CD14-positive monocyte (primary cell): Measurements from ENCODE around the gene ANKLE2. TPM values are rescaled to one million over a fixed set of nuclear protein-coding genes. Genes with fewer than 3 reads are reported as not detected.

ENCODE experiments used
- DNase-seq, 3 donors: peaks; one replicate each; pipeline ENCODE4 v3.0.0-alpha.2; 2011 to 2022
- H2AFZ ChIP-seq: 2 replicates; pipeline ENCODE4 v1.6.0; 2012; ENCODE audit warnings: mild to moderate bottlenecking, low read depth, low read length, inconsistent platforms; ENCODE audit not compliant: insufficient read depth, poor library complexity, severe bottlenecking
- H3K27ac ChIP-seq, 2 donors: 1 replicate in 1 of 2; 2 replicates in 1 of 2; pipeline ENCODE4 v1.5.1; 2012 to 2013; ENCODE audit warnings: low read length in 2 of 2, control low read depth in 1 of 2, inconsistent platforms in 1 of 2, low read depth in 1 of 2, mild to moderate bottlenecking in 1 of 2
- H3K27me3 ChIP-seq, 2 donors: one replicate each; pipeline versions ENCODE4 v1.6.0 to v1.6.1; 2011 to 2013; ENCODE audit warnings: low read length in 2 of 2; ENCODE audit not compliant: control insufficient read depth in 2 of 2, insufficient read depth in 2 of 2
- H3K36me3 ChIP-seq, 2 donors: replicated peaks in 1 of 2; 1 replicate in 1 of 2; 2 replicates in 1 of 2; pipeline versions ENCODE4 v1.5.1 to v1.6.1; 2012 to 2013; ENCODE audit warnings: low read length in 2 of 2, control low read depth in 1 of 2, inconsistent platforms in 1 of 2, mild to moderate bottlenecking in 1 of 2; ENCODE audit not compliant: insufficient read depth in 2 of 2, control insufficient read depth in 1 of 2
- H3K4me1 ChIP-seq, 2 donors: 1 replicate in 1 of 2; 2 replicates in 1 of 2; pipeline versions ENCODE4 v1.5.1 to v1.6.1; 2012 to 2013; ENCODE audit warnings: low read length in 2 of 2, control low read depth in 1 of 2, inconsistent platforms in 1 of 2, mild to moderate bottlenecking in 1 of 2, moderate library complexity in 1 of 2; ENCODE audit not compliant: insufficient read depth in 2 of 2, control insufficient read depth in 1 of 2
- H3K4me2 ChIP-seq: replicated peaks from 2 replicates; pipeline ENCODE3; 2012; ENCODE audit warnings: low read length, moderate library complexity, mild to moderate bottlenecking; ENCODE audit not compliant: poor library complexity, severe bottlenecking; ENCODE audit errors: extremely low read depth
- H3K4me3 ChIP-seq, 3 experiments: fragments of 200-600 bp in 1 of 3; sonication (generic) in 1 of 3; replicated peaks in 1 of 3; 1 replicate in 2 of 3; 2 replicates in 1 of 3; pipeline ENCODE4 v1.5.1; 2011 to 2013; ENCODE audit warnings: low read length in 3 of 3, mild to moderate bottlenecking in 3 of 3, control low read depth in 2 of 3, low read depth in 2 of 3, inconsistent platforms in 1 of 3, moderate library complexity in 1 of 3
- H3K79me2 ChIP-seq: 2 replicates; pipeline ENCODE4 v1.6.0; 2012; ENCODE audit warnings: mild to moderate bottlenecking, control low read depth, inconsistent platforms, low read length, moderate library complexity; ENCODE audit not compliant: insufficient read depth
- H3K9ac ChIP-seq: 2 replicates; pipeline ENCODE4 v1.6.0; 2017; ENCODE audit warnings: low read length, mild to moderate bottlenecking; ENCODE audit not compliant: insufficient read depth, poor library complexity, severe bottlenecking
- H3K9me3 ChIP-seq, 2 donors: replicated peaks in 1 of 2; 1 replicate in 1 of 2; 2 replicates in 1 of 2; pipeline versions ENCODE4 v1.5.1 to v1.6.1; 2012 to 2013; ENCODE audit warnings: low read length in 2 of 2, control low read depth in 1 of 2; ENCODE audit not compliant: control insufficient read depth in 1 of 2, insufficient read depth in 1 of 2
- H4K20me1 ChIP-seq: 2 replicates; pipeline ENCODE4 v1.6.0; 2012; ENCODE audit warnings: mild to moderate bottlenecking, low read length, control low read depth, moderate library complexity; ENCODE audit not compliant: insufficient read depth
- H3K27ac Mint-ChIP-seq, 7 donors: one replicate each; pipeline ENCODE4 v1.8.0; 2020; ENCODE audit warnings: mild to moderate bottlenecking in 7 of 7, mixed read lengths in 7 of 7, moderate library complexity in 6 of 7, inconsistent platforms in 2 of 7
- H3K27me3 Mint-ChIP-seq, 3 donors: one replicate each; pipeline ENCODE4 v1.8.0; 2021 to 2022; ENCODE audit warnings: low read depth in 3 of 3, mild to moderate bottlenecking in 3 of 3, mixed read lengths in 3 of 3, moderate library complexity in 3 of 3, inconsistent platforms in 1 of 3
- H3K36me3 Mint-ChIP-seq, 2 donors: one replicate each; pipeline ENCODE4 v1.8.0; 2020; ENCODE audit warnings: mixed read lengths in 2 of 2, inconsistent platforms in 1 of 2, mild to moderate bottlenecking in 1 of 2
- H3K4me1 Mint-ChIP-seq: one replicate; pipeline ENCODE4 v1.8.0; 2020; ENCODE audit warnings: mild to moderate bottlenecking, mixed read lengths
- H3K4me3 Mint-ChIP-seq, 2 donors: one replicate each; pipeline ENCODE4 v1.8.0; 2020; ENCODE audit warnings: mild to moderate bottlenecking in 2 of 2, mixed read lengths in 2 of 2, moderate library complexity in 1 of 2
- H3K9me3 Mint-ChIP-seq, 7 donors: one replicate each; pipeline ENCODE4 v1.8.0; 2020 to 2022; ENCODE audit warnings: mixed read lengths in 7 of 7, mild to moderate bottlenecking in 6 of 7, moderate library complexity in 6 of 7, inconsistent platforms in 2 of 7
- WGBS: methylation state at CpG from one replicate; pipeline ENCODE4 v1.1.5; 2013; ENCODE audit warnings: missing lambda C conversion rate; ENCODE audit not compliant: insufficient coverage; 5-methylcytosine and 5-hydroxymethylcytosine counted together
- intact Hi-C, 2 donors: fragments of 100-400 bp; cut with micrococcal nuclease; formaldehyde crosslinking; loops; one replicate each; pipeline versions ENCODE4 v1.15.0 to v1.15.1; 2023
- polyA plus RNA-seq, 3 donors: library from polyadenylated mRNA; depleted of rRNA in 1 of 3; unstranded in 2 of 3; stranded (reverse) in 1 of 3; fragments of 300-500 nt in 2 of 3; fragments of >200 nt in 1 of 3; fragmentation: Illumina TruSeq in 2 of 3; gene quantifications; 1 replicate in 2 of 3; 2 replicates in 1 of 3; pipeline ENCODE4 v1.2.3, GENCODE V29; 2012 to 2021
- TF ChIP-seq, protein P1 (sequence below): fragments of 200-600 bp; IDR thresholded peaks from one replicate; pipeline ENCODE4 v1.8.0; 2022; ENCODE audit warnings: antibody characterized with exemption, mild to moderate bottlenecking

Gene ANKLE2
- polyA plus RNA-seq, 3 donors: 10.1 to 88.4 (median 15.0) TPM

DNA sequence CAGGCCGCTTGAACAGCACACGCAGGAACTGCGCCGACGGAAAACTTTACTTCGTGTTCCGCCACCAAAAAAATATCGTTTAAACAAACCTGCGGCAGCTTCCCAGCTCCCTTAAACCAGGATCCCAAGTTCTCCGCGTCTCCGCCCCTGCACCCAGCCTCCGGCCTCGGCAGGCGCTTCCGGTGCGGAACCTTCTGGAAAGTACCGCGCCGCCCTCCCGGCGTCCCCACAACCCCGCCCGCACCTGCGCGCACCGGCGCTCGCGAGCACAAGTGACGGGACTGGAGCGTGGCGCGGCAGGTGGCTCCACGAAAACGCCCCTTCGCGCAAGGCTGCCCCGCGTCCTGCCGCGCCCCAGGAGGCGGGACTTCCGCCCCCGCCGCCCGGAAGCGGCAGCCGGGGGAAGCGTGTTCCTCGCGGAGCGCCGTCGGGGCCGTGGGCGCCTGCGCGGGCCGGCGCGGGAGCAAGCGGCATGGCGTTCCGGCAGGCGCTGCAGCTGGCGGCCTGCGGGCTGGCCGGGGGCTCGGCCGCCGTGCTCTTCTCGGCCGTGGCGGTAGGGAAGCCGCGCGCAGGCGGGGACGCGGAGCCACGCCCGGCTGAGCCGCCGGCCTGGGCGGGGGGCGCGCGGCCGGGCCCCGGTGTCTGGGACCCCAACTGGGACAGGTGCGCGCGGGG is 51.1 kb downstream of the ANKLE2 start, which contains the start of gene PGAM5:
PGAM5 (plus strand) TSS at position 438 of the 675 bp plus-strand sequence; CDS start at position 473, 35 bp downstream.
- peak within 1 kb of the TSS; percentile 42 to 74 for H3K27ac ChIP-seq
- Mint-ChIP-seq H3K27me3 (peaks cover 0 to 2% (median 2%) of the 10 kb centered on the region in 3 donors), H3K4me1 (peaks cover 15% of the 10 kb centered on the region), H3K4me3 (peak within 1 kb of the TSS; percentile 89 to 97), H3K36me3 (peaks cover 8 to 22% of the 10 kb centered on the region in 2 donors), H3K27ac (peak within 1 kb of the TSS; percentile 72 to 88 (median 83)), H3K9me3 (peaks cover 0 to 2% (median 0%) of the 10 kb centered on the region in 7 donors)
- no peaks in the 10 kb centered on the region for H3K9me3 ChIP-seq
- H3K36me3 ChIP-seq: peaks cover 5 to 11% of the 10 kb centered on the region in 2 donors
- TF ChIP-seq, protein P1, sequence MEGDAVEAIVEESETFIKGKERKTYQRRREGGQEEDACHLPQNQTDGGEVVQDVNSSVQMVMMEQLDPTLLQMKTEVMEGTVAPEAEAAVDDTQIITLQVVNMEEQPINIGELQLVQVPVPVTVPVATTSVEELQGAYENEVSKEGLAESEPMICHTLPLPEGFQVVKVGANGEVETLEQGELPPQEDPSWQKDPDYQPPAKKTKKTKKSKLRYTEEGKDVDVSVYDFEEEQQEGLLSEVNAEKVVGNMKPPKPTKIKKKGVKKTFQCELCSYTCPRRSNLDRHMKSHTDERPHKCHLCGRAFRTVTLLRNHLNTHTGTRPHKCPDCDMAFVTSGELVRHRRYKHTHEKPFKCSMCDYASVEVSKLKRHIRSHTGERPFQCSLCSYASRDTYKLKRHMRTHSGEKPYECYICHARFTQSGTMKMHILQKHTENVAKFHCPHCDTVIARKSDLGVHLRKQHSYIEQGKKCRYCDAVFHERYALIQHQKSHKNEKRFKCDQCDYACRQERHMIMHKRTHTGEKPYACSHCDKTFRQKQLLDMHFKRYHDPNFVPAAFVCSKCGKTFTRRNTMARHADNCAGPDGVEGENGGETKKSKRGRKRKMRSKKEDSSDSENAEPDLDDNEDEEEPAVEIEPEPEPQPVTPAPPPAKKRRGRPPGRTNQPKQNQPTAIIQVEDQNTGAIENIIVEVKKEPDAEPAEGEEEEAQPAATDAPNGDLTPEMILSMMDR: no peak
- H3K9ac ChIP-seq: peak within 1 kb of the TSS; percentile 78
- H4K20me1 ChIP-seq: peaks cover 8% of the 10 kb centered on the region
- DNase-seq: peak; percentile 62 to 73 (median 72)
- peaks cover 43% of the 10 kb centered on the region for H3K79me2 ChIP-seq
- H2AFZ ChIP-seq: peak within 1 kb of the TSS; percentile 99
- H3K27me3 ChIP-seq: no peaks in the 10 kb centered on the region
- H3K4me1 ChIP-seq: peaks cover 16 to 20% of the 10 kb centered on the region in 2 donors
- H3K4me3 ChIP-seq: peak within 1 kb of the TSS; percentile 56 to 97 (median 92)
- peak within 1 kb of the TSS; percentile 94 for H3K4me2 ChIP-seq
- intact Hi-C loops: loop anchor here in 1 of 2 donors (5.0 to 10.0 kb wide), 2 partner anchors 52 to 114 kb away; partner anchors contain the start of genes ANKLE2 and GOLGA3
- WGBS: under 1% methylated on average over 94 of the region's 94 CpGs

- Histone ChIP-seq H2AFZ (peak overlapping the region; percentile 99), H3K27ac (peak overlapping the region; percentile 42 to 74)
Measured at GRCh38 chr12:132710043-132710404, 51.6 kb downstream of the ANKLE2 start.

More at GRCh38 chr12:132710043-132710404, 51.6 kb downstream of the ANKLE2 start:
- Mint-ChIP-seq H3K36me3 (peaks cover 6 to 17% of the 10 kb centered on the region in 2 donors), H3K9me3 (peaks cover 0 to 2% (median 0%) of the 10 kb centered on the region in 7 donors), H3K4me3 (peak overlapping the region; percentile 89 to 97), H3K27me3 (peaks cover 0 to 2% (median 2%) of the 10 kb centered on the region in 3 donors), H3K27ac (peak overlapping the region; percentile 57 to 87 (median 83)), H3K4me1 (peaks cover 15% of the 10 kb centered on the region)
- Histone ChIP-seq H3K79me2 (peaks cover 43% of the 10 kb centered on the region), H4K20me1 (peaks cover 8% of the 10 kb centered on the region), H3K4me1 (peaks cover 16 to 20% of the 10 kb centered on the region in 2 donors), H3K4me2 (peak overlapping the region; percentile 94), H3K9me3 (no peaks in the 10 kb centered on the region), H3K4me3 (peak overlapping the region; percentile 56 to 97 (median 92)), H3K27me3 (no peaks in the 10 kb centered on the region), H3K9ac (peak overlapping the region; percentile 78), H3K36me3 (peaks cover 3 to 9% of the 10 kb centered on the region in 2 donors)
- intact Hi-C loops: loop anchor here in 1 of 2 donors (5.0 to 10.0 kb wide), 2 partner anchors 52 to 115 kb away; partner anchors contain the start of genes ANKLE2 and GOLGA3
- peak in 1 of 3 donors; percentile 9 for DNase-seq
- TF ChIP-seq, protein P1: no peak
- WGBS: 2% methylated on average over 26 of the region's 26 CpGs
